22Rv1 (cell line): ENCODE results near the gene RPL22L1.
A peak's percentile ranks its signal among the peaks of the same experiment; 100 is the strongest.

ENCODE experiments used
- H3K27ac ChIP-seq: fragments of 450-650 bp; 2 replicates; pipeline ENCODE4 v1.5.1; 2017
- ZFX ChIP-seq: fragments of 450-650 bp; IDR thresholded peaks from 2 replicates; pipeline ENCODE4 v1.6.1; 2017; ENCODE audit warnings: antibody characterized with exemption, borderline replicate concordance
- TF ChIP-seq, protein P1 (sequence below): fragments of 450-650 bp; IDR thresholded peaks from 2 replicates; pipeline ENCODE4 v1.5.1; 2017; ENCODE audit warnings: mild to moderate bottlenecking

The RPL22L1 gene

DNA sequence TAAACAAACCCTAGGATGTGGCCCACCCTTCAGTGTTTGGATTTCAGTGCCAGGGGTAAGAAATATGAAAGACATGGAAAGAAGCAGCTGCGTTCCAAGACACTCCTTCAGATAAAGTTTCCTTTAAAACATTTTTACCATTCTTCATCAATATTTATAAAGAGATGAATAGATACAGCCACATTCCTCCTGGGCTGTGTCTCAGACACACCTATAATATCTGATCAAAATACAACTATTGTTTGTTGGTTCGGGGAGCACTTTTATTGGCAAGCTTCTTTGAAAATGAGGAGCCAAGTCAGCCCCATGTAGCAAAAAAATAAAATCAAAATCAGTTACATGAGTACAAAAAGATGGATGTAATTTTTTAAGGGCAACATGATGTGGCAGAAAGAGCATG, 53.2 kb downstream of the RPL22L1 start:
- H3K27ac ChIP-seq: no peak overlapping the region
- TF ChIP-seq, protein P1, sequence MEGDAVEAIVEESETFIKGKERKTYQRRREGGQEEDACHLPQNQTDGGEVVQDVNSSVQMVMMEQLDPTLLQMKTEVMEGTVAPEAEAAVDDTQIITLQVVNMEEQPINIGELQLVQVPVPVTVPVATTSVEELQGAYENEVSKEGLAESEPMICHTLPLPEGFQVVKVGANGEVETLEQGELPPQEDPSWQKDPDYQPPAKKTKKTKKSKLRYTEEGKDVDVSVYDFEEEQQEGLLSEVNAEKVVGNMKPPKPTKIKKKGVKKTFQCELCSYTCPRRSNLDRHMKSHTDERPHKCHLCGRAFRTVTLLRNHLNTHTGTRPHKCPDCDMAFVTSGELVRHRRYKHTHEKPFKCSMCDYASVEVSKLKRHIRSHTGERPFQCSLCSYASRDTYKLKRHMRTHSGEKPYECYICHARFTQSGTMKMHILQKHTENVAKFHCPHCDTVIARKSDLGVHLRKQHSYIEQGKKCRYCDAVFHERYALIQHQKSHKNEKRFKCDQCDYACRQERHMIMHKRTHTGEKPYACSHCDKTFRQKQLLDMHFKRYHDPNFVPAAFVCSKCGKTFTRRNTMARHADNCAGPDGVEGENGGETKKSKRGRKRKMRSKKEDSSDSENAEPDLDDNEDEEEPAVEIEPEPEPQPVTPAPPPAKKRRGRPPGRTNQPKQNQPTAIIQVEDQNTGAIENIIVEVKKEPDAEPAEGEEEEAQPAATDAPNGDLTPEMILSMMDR: no peak
- no peak for TF ChIP-seq ZFX

GRCh38 chr3:170816341-170816740, 53.7 kb downstream of the RPL22L1 start:
- TF ChIP-seq, protein P1: no peak
- no peak for TF ChIP-seq ZFX
- H3K27ac ChIP-seq: peak overlapping the region; percentile 59

GRCh38 chr3:170815936-170816335, 54.1 kb downstream of the RPL22L1 start:
- peak overlapping the region; percentile 59 for H3K27ac ChIP-seq
- TF ChIP-seq ZFX: no peak
- TF ChIP-seq, protein P1: no peak

DNA sequence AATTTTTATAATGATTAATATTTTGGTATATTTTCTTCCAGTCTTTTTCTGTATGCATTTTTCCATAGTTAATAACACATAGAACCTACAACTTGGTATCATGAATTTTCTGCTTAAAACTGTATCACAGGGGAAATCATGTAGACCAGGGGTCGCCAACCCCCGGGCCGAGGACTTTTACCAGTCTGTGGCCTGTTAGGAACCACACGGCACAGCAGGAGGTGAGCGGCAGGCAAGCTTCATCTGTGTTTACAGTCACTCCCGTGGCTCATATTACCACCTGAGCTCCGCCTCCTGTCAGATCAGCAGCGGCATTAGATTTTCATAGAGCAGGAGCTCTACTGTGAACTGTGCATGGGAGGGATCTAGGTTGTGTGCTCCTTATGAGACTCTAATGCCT, 54.7 kb downstream of the RPL22L1 start:
- peak overlapping the region; percentile 59 for H3K27ac ChIP-seq
- TF ChIP-seq, protein P1: no peak
- no peak for TF ChIP-seq ZFX
